A549 (cell line): ENCODE results near the gene MXRA7. TPM values are rescaled to one million over a fixed set of nuclear protein-coding genes. Genes with fewer than 3 reads are reported as not detected.

Experiments used
- ATAC-seq, 2 experiments: fragments of 200-7000 bp in 1 of 2; fragments of >200 bp in 1 of 2; cut with Nextera tagmentation in 1 of 2; cut with Tn5 transposase in 1 of 2; 3 replicates each; pipeline versions ENCODE4 v1.8.0 to v1.9.1; 2018 to 2020; ENCODE audit warnings: mild to moderate bottlenecking in 1 of 2, moderate library complexity in 1 of 2
- CTCF ChIA-PET: fragments of 300-600 bp; sonication (Branson Sonifier 250); formaldehyde crosslinking; extraction: SDS; loops from one replicate; lab custom pipeline; 2021; ENCODE audit warnings: antibody characterized with exemption, inconsistent platforms; lab: Yijun Ruan, JAX
- POLR2A ChIA-PET: fragments of 350-600 bp; formaldehyde crosslinking; extraction: SDS; loops from one replicate; lab custom pipeline; 2021; ENCODE audit warnings: antibody characterized with exemption, inconsistent platforms; lab: Yijun Ruan, JAX
- DNase-seq, 2 experiments: peaks; one replicate each; pipeline versions ENCODE4 v3.0.0 to v3.0.0-alpha.2; 2011 to 2016; ENCODE audit warnings: low read depth in 1 of 2, low spot score in 1 of 2
- FAIRE-seq: peaks from 2 replicates; lab custom pipeline; 2011; peaks lifted over from hg19 to GRCh38; lab: Jason Lieb, UNC
- H3K27ac ChIP-seq, 2 experiments: fragments of >200 bp; sonication (Bioruptor Twin); formaldehyde crosslinking; 3 replicates each; pipeline ENCODE4 v1.5.1; 2016 to 2017
- H3K4me1 ChIP-seq: fragments of >200 bp; sonication (Bioruptor Twin); formaldehyde crosslinking; 3 replicates; pipeline ENCODE4 v1.6.1; 2016
- H3K4me2 ChIP-seq: fragments of >200 bp; sonication (Bioruptor Twin); formaldehyde crosslinking; 3 replicates; pipeline ENCODE4 v1.6.1; 2016
- H3K4me3 ChIP-seq: fragments of >200 bp; sonication (Bioruptor Twin); formaldehyde crosslinking; 3 replicates; pipeline ENCODE4 v1.5.1; 2016
- H3K9me3 ChIP-seq: fragments of >200 bp; sonication (Bioruptor Twin); formaldehyde crosslinking; 3 replicates; pipeline ENCODE4 v1.6.1; 2016
- CBX8 ChIP-seq: fragments of 200-600 bp; sonication (generic); IDR thresholded peaks from 2 replicates; pipeline ENCODE4 v1.6.1; 2016
- CHD4 ChIP-seq: fragments of 200-600 bp; sonication (generic); IDR thresholded peaks from 2 replicates; pipeline ENCODE4 v1.6.1; 2016; ENCODE audit warnings: antibody characterized with exemption, mild to moderate bottlenecking, borderline replicate concordance
- EHF ChIP-seq: fragments of 250-450 bp; sonication (Bioruptor Pico); IDR thresholded peaks from 2 replicates; pipeline ENCODE4 v1.5.0; 2020; ENCODE audit warnings: mild to moderate bottlenecking
- ESRRA ChIP-seq: fragments of 150-350 bp; IDR thresholded peaks from 2 replicates; pipeline ENCODE4 v1.6.1; 2014; ENCODE audit warnings: mild to moderate bottlenecking, low read length, borderline replicate concordance
- FOSB ChIP-seq: fragments of 250-450 bp; sonication (Bioruptor Pico); IDR thresholded peaks from 2 replicates; pipeline ENCODE4 v1.5.0; 2020; ENCODE audit warnings: mild to moderate bottlenecking, moderate library complexity
- FOSL2 ChIP-seq, 2 experiments: fragments of 450-650 bp in 1 of 2; fragments of >200 bp in 1 of 2; sonication (Bioruptor Twin) in 1 of 2; formaldehyde crosslinking; IDR thresholded peaks; 2 replicates each; pipeline versions ENCODE4 v1.5.0 to v1.6.1; 2016 to 2020; ENCODE audit warnings: mild to moderate bottlenecking in 1 of 2, moderate library complexity in 1 of 2
- HDAC2 ChIP-seq: fragments of 200-600 bp; sonication (generic); IDR thresholded peaks from 2 replicates; pipeline ENCODE4 v1.6.1; 2016
- HEYL ChIP-seq: fragments of 250-450 bp; sonication (Bioruptor Pico); IDR thresholded peaks from 2 replicates; pipeline ENCODE4 v1.8.0; 2021; ENCODE audit warnings: mild to moderate bottlenecking, moderate library complexity
- MAFK ChIP-seq: fragments of 450-650 bp; IDR thresholded peaks from 2 replicates; pipeline ENCODE4 v1.6.1; 2014; ENCODE audit not compliant: partially characterized antibody
- NPAS2 ChIP-seq: fragments of 250-450 bp; sonication (Bioruptor Pico); IDR thresholded peaks from 2 replicates; pipeline ENCODE4 v1.8.0; 2022; ENCODE audit warnings: mild to moderate bottlenecking, moderate library complexity, borderline replicate concordance
- NR3C1 ChIP-seq: fragments of >200 bp; sonication (Bioruptor Twin); formaldehyde crosslinking; IDR thresholded peaks from 3 replicates; pipeline ENCODE4 v1.6.1; 2017
- POLR2A ChIP-seq: IDR thresholded peaks from 2 replicates; pipeline ENCODE4 v1.6.1; 2012; ENCODE audit warnings: mild to moderate bottlenecking, low read length
- RAD21 ChIP-seq, 2 experiments: fragments of >200 bp in 1 of 2; sonication (Bioruptor Twin) in 1 of 2; formaldehyde crosslinking in 1 of 2; IDR thresholded peaks in 1 of 2; conservative IDR thresholded peaks in 1 of 2; 2 replicates in 1 of 2; 3 replicates in 1 of 2; pipeline ENCODE4 v1.6.1; 2012 to 2018; ENCODE audit warnings: inconsistent platforms in 1 of 2
- RCOR1 ChIP-seq: fragments of 150-350 bp; IDR thresholded peaks from 2 replicates; pipeline ENCODE4 v1.6.1; 2014; ENCODE audit warnings: antibody characterized with exemption, low read length, low read depth
- RFX5 ChIP-seq: fragments of 450-650 bp; IDR thresholded peaks from 2 replicates; pipeline ENCODE4 v1.7.1; 2014; ENCODE audit warnings: antibody characterized with exemption, mild to moderate bottlenecking, moderate library complexity
- SMC3 ChIP-seq: fragments of >200 bp; sonication (Bioruptor Twin); formaldehyde crosslinking; IDR thresholded peaks from 3 replicates; pipeline ENCODE4 v1.6.1; 2018; ENCODE audit warnings: inconsistent platforms
- SREBF2 ChIP-seq: fragments of 450-650 bp; IDR thresholded peaks from 2 replicates; pipeline ENCODE4 v1.6.1; 2014; ENCODE audit warnings: mild to moderate bottlenecking, moderate library complexity
- ZSCAN20 ChIP-seq: fragments of 250-450 bp; sonication (Bioruptor Pico); IDR thresholded peaks from 2 replicates; pipeline ENCODE4 v1.8.0; 2022; ENCODE audit warnings: mild to moderate bottlenecking, moderate library complexity
- WGBS: methylation state at CpG from one replicate; pipeline ENCODE4 v1.1.6; 2017; ENCODE audit errors: missing lambda C conversion rate; 5-methylcytosine and 5-hydroxymethylcytosine counted together
- polyA plus RNA-seq, 4 experiments: library from polyadenylated mRNA; depleted of rRNA in 3 of 4; stranded (reverse); fragments of >200 nt; fragmentation: RNase III in 1 of 4; extraction: RNeasy Plus Mini Kit Qiagen cat#74134 plus additional on column Dnase treatment in 1 of 4; gene quantifications; 2 replicates in 3 of 4; 3 replicates in 1 of 4; pipeline ENCODE4 v1.2.3, GENCODE V29; 2011 to 2017
- TF ChIP-seq, protein P1 (sequence below): fragments of >200 bp; sonication (Bioruptor Twin); formaldehyde crosslinking; IDR thresholded peaks from 2 replicates; pipeline ENCODE4 v1.6.1; 2016
- TF ChIP-seq, protein P2 (sequence below): fragments of >200 bp; sonication (Bioruptor Twin); formaldehyde crosslinking; IDR thresholded peaks from 3 replicates; pipeline ENCODE4 v1.5.1; 2016
- TF ChIP-seq, protein P3 (sequence below): IDR thresholded peaks from 2 replicates; pipeline ENCODE4 v1.6.1; 2012
- TF ChIP-seq, protein P4 (sequence below): fragments of 150-350 bp; IDR thresholded peaks from 2 replicates; pipeline ENCODE4 v1.6.1; 2014; ENCODE audit warnings: low read depth, mild to moderate bottlenecking, low read length
- TF ChIP-seq, protein P5 (sequence below): IDR thresholded peaks from 2 replicates; pipeline ENCODE4 v1.6.1; 2012
- TF ChIP-seq, protein P6 (sequence below): fragments of 250-450 bp; sonication (Bioruptor Pico); IDR thresholded peaks from 2 replicates; pipeline ENCODE4 v1.5.0; 2021; ENCODE audit warnings: mild to moderate bottlenecking, moderate library complexity, borderline replicate concordance

MXRA7 gene
- polyA plus RNA-seq, 2 of the 4 experiments (the other 2 are of a cell fraction): 47.8 to 57.2 TPM

DNA sequence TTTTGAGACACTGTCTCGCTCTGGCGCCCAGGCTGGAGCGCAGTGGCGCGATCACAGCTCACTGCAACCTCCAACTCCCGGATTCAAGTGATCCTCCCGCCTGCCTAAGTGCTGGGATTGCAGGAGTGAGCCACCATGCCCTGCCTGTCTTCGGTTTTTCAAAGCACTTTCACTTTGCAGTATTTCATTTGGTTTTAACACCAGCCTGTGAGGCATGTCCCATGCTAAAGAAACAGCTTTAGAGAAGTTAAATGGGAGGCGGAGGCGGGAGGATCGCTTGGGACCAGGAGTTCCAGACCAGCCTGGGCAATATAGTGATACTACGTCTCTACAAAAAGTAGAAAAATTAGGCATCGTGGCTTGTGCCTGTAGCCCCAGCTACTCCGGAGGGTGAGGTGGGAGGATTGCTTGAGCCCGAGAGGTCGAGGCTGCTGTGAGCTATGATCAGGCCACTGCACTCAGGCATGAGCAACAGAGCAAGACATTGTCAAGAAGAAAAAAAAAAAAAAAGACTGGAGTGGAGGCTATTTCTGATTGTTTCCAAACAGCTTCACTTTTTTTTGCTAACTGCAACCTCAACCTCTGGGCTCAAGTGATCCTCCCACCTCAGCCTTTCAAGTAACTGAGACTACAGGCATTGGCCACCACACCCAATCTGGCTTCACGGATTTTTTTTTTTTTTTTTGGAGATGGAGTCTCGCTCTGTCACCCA, 17.1 kb upstream of the MXRA7 start:
- WGBS: 75% methylated on average over 18 of the region's 18 CpGs
- peak overlapping the region; percentile 83 for H3K4me2 ChIP-seq
- FAIRE-seq (no peak), DNase-seq (no peak), ATAC-seq (no peak)
- ChIA-PET POLR2A (interaction anchor here (0.7 to 3.8 kb wide), 5 partner anchors 9 to 186 kb away, joined by 5 to 12 read pairs (median 8); partner anchors contain the start of genes MFSD11, MXRA7 and SRSF2), CTCF (interaction anchor here (0.6 to 9.2 kb wide), 22 partner anchors 8 to 360 kb away, joined by 3 to 161 read pairs (median 3); partner anchors contain the start of genes MFSD11, MGAT5B and MXRA7)
- H3K4me1 ChIP-seq: peaks cover 24% of the 10 kb centered on the region
- H3K4me3 ChIP-seq: peak overlapping the region; percentile 97
- no peaks in the 10 kb centered on the region for H3K9me3 ChIP-seq
- peak overlapping the region; percentile 93 to 99; a peak in 4 of 6 replicates for H3K27ac ChIP-seq
- TF ChIP-seq ESRRA: no peak
- no peak for TF ChIP-seq RAD21 (conservative IDR thresholded peaks at IDR 0.05 in 1 of 2, IDR thresholded peaks at IDR 0.05 in 1 of 2)
- TF ChIP-seq, protein P1, sequence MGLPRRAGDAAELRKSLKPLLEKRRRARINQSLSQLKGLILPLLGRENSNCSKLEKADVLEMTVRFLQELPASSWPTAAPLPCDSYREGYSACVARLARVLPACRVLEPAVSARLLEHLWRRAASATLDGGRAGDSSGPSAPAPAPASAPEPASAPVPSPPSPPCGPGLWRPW: no peak
- TF ChIP-seq, protein P2, sequence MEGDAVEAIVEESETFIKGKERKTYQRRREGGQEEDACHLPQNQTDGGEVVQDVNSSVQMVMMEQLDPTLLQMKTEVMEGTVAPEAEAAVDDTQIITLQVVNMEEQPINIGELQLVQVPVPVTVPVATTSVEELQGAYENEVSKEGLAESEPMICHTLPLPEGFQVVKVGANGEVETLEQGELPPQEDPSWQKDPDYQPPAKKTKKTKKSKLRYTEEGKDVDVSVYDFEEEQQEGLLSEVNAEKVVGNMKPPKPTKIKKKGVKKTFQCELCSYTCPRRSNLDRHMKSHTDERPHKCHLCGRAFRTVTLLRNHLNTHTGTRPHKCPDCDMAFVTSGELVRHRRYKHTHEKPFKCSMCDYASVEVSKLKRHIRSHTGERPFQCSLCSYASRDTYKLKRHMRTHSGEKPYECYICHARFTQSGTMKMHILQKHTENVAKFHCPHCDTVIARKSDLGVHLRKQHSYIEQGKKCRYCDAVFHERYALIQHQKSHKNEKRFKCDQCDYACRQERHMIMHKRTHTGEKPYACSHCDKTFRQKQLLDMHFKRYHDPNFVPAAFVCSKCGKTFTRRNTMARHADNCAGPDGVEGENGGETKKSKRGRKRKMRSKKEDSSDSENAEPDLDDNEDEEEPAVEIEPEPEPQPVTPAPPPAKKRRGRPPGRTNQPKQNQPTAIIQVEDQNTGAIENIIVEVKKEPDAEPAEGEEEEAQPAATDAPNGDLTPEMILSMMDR: no peak
- no peak for TF ChIP-seq FOSB (CRISPR knock-in tag)
- TF ChIP-seq POLR2A: no peak
- no peak for TF ChIP-seq EHF
- no peak for TF ChIP-seq MAFK
- TF ChIP-seq, protein P3, sequence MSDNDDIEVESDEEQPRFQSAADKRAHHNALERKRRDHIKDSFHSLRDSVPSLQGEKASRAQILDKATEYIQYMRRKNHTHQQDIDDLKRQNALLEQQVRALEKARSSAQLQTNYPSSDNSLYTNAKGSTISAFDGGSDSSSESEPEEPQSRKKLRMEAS: no peak
- no peak for TF ChIP-seq RFX5
- no peak for TF ChIP-seq HEYL (CRISPR knock-in tag)
- TF ChIP-seq NR3C1: no peak

DNA sequence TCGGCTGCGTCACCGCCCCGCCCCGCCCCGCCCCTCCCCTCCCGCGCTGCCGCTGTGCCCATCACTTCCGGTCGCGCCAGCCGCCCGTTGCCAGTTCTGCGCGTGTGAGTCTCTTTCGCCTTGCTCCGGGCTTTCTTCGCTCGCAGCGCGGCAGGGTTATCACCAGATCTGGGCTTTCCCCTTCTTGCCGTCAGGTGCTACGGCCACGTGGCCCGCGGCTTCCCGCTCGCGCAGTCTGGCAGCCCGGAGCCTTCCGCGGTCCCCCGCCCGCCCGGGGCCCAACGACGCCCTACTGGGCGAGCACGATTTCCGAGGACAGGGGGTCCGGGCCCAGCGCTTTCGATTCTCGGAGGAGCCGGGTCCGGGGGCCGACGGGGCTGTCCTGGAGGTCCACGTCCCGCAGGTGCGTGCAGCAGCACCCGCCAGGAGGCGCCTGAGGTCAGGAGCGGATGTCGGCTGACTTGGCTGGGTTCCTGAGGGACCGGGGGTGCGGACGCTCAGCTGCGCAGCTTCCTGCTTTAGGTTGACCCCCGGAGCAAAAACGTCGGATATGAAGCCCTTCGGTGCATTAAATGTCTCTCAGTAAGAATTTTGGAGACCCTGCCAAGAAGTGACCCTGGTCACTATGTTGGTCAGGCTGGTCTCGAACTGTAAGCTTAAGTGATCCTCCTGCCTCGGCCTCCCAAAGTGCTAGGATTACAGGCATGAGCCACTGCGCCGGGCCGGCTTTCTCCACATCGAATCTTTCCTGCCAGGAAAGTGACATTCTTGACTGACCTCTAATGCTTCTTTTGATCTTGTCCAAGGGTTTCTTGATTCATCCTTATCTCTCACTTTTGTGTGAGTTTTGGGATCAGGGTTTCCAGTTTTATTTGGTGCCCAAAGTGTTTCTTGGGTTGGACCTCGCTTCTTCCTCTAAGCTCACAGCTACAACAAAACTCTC, 16.3 kb upstream of the MXRA7 start, which contains the start of gene METTL23:
TSS of gene METTL23 (plus strand) at position 64 of the 943 bp plus-strand sequence. CDS start 2,872 bp downstream, outside the sequence.
- ATAC-seq (peak; percentile 66 to 67), DNase-seq (peak; percentile 81 to 90), FAIRE-seq (no peak)
- WGBS: 4% methylated on average over 30 of the region's 71 CpGs
- POLR2A ChIA-PET: interaction anchor here (1.0 to 3.8 kb wide), 7 partner anchors 9 to 170 kb away, joined by 3 to 12 read pairs (median 8); partner anchors contain the start of genes MFSD11, MXRA7 and SRSF2
- Histone ChIP-seq H3K4me1 (peaks cover 17% of the 10 kb centered on the region), H3K4me3 (peak within 1 kb of the TSS; percentile 97), H3K9me3 (no peaks in the 10 kb centered on the region), H3K4me2 (peak within 1 kb of the TSS; percentile 90), H3K27ac (peak within 1 kb of the TSS; percentile 93 to 99)
- CTCF ChIA-PET: interaction anchor here (0.6 to 26.0 kb wide), 23 partner anchors 9 to 382 kb away, joined by 3 to 456 read pairs (median 4); partner anchors contain the start of genes MFSD11, MGAT5B and MXRA7
- TF ChIP-seq, protein P3: peak; percentile 81
- TF ChIP-seq NPAS2 (CRISPR knock-in tag) (no peak), CHD4 (no peak), ZSCAN20 (CRISPR knock-in tag) (no peak), SREBF2 (no peak), RCOR1 (no peak), FOSL2 (IDR thresholded peaks at IDR 0.05) (no peak), FOSL2 (CRISPR knock-in tag; IDR thresholded peaks at IDR 0.05) (peak; percentile 17; the same call in 1 of the 2 replicates), HDAC2 (no peak), SMC3 (peak; percentile 69), CBX8 (no peak)
- TF ChIP-seq, protein P4, sequence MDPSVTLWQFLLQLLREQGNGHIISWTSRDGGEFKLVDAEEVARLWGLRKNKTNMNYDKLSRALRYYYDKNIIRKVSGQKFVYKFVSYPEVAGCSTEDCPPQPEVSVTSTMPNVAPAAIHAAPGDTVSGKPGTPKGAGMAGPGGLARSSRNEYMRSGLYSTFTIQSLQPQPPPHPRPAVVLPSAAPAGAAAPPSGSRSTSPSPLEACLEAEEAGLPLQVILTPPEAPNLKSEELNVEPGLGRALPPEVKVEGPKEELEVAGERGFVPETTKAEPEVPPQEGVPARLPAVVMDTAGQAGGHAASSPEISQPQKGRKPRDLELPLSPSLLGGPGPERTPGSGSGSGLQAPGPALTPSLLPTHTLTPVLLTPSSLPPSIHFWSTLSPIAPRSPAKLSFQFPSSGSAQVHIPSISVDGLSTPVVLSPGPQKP: 0 out of 2 replicates have a peak, but pooled peaks have one; percentile 6
- TF ChIP-seq, protein P2: peak; percentile 76
- TF ChIP-seq, protein P5, sequence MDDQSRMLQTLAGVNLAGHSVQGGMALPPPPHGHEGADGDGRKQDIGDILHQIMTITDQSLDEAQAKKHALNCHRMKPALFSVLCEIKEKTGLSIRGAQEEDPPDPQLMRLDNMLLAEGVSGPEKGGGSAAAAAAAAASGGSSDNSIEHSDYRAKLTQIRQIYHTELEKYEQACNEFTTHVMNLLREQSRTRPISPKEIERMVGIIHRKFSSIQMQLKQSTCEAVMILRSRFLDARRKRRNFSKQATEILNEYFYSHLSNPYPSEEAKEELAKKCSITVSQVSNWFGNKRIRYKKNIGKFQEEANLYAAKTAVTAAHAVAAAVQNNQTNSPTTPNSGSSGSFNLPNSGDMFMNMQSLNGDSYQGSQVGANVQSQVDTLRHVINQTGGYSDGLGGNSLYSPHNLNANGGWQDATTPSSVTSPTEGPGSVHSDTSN: no peak
- TF ChIP-seq, protein P6, sequence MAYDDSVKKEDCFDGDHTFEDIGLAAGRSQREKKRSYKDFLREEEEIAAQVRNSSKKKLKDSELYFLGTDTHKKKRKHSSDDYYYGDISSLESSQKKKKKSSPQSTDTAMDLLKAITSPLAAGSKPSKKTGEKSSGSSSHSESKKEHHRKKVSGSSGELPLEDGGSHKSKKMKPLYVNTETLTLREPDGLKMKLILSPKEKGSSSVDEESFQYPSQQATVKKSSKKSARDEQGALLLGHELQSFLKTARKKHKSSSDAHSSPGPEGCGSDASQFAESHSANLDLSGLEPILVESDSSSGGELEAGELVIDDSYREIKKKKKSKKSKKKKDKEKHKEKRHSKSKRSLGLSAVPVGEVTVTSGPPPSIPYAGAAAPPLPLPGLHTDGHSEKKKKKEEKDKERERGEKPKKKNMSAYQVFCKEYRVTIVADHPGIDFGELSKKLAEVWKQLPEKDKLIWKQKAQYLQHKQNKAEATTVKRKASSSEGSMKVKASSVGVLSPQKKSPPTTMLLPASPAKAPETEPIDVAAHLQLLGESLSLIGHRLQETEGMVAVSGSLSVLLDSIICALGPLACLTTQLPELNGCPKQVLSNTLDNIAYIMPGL: peak; percentile 68; the same call in 1 of the 2 replicates
